Muscle layer of colon (tissue), 2 donors: ENCODE measurements around the gene SLFN12L.

Source experiments
- H3K27ac ChIP-seq: one replicate; pipeline ENCODE4 v1.7.0; 2013; ENCODE audit warnings: low read depth, mild to moderate bottlenecking, low read length, moderate library complexity
- H3K27me3 ChIP-seq, 2 donors: one replicate each; pipeline ENCODE4 v1.7.0; 2013; ENCODE audit warnings: low read length in 2 of 2, mild to moderate bottlenecking in 2 of 2; ENCODE audit not compliant: insufficient read depth in 2 of 2, control insufficient read depth in 1 of 2
- H3K36me3 ChIP-seq: one replicate; pipeline ENCODE4 v1.7.0; 2013; ENCODE audit warnings: mild to moderate bottlenecking, low read length; ENCODE audit not compliant: insufficient read depth
- H3K4me1 ChIP-seq: one replicate; pipeline ENCODE4 v1.7.0; 2013; ENCODE audit warnings: mild to moderate bottlenecking, low read length; ENCODE audit not compliant: insufficient read depth
- H3K4me3 ChIP-seq, 2 donors: one replicate each; pipeline ENCODE4 v1.7.0; 2013; ENCODE audit warnings: low read length in 2 of 2, low read depth in 1 of 2, mild to moderate bottlenecking in 1 of 2, moderate library complexity in 1 of 2
- H3K9ac ChIP-seq: one replicate; pipeline ENCODE4 v1.7.0; 2013; ENCODE audit warnings: low read length
- H3K9me3 ChIP-seq: one replicate; pipeline ENCODE4 v1.7.0; 2013; ENCODE audit warnings: mild to moderate bottlenecking, low read length
- donor health status: abdominal sarcoma.
- donor health status: Adenocarcinoma of cecum.

Gene SLFN12L

GRCh38 chr17:35453171-35453570, 84.3 kb downstream of the SLFN12L start:
- H3K4me1 ChIP-seq = no peaks in the 10 kb centered on the region
- no peak overlapping the region for H3K27ac ChIP-seq
- H3K4me3 ChIP-seq = no peak overlapping the region
- H3K9me3 ChIP-seq = no peaks in the 10 kb centered on the region
- no peaks in the 10 kb centered on the region for H3K36me3 ChIP-seq
- no peaks in the 10 kb centered on the region for H3K27me3 ChIP-seq
- no peak overlapping the region for H3K9ac ChIP-seq

GRCh38 chr17:35449371-35449931, 88.0 kb downstream of the SLFN12L start:
- no peaks in the 10 kb centered on the region for H3K9me3 ChIP-seq
- no peaks in the 10 kb centered on the region for H3K27me3 ChIP-seq
- peak overlapping the region in 1 of 2 donors; percentile 73 for H3K4me3 ChIP-seq
- H3K27ac ChIP-seq = peak overlapping the region; percentile 63
- peaks cover 8% of the 10 kb centered on the region for H3K4me1 ChIP-seq
- no peak overlapping the region for H3K9ac ChIP-seq
- no peaks in the 10 kb centered on the region for H3K36me3 ChIP-seq

DNA sequence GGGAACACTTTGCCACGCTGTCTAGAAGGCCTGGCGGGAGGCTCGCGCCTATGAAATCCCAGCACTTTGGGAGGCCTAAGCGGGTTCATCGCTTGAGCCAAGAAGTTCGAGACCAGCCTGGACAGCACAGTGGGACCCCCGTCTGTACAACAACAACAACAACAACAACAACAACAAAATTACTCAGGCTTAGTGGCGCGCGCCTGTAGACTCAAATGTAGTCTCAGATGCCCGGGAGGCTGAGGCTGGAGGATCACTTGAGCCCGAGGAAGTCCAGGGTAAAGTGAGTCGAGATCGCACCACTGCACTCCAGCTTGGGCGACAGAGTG, 88.6 kb downstream of the SLFN12L start:
- Histone ChIP-seq H3K9me3 (no peaks in the 10 kb centered on the region), H3K4me3 (peak overlapping the region; percentile 70 to 73), H3K36me3 (no peaks in the 10 kb centered on the region), H3K27ac (peak overlapping the region; percentile 18), H3K27me3 (no peaks in the 10 kb centered on the region), H3K4me1 (peaks cover 8% of the 10 kb centered on the region), H3K9ac (peak overlapping the region; percentile 39)

- Histone ChIP-seq H3K27me3 (no peaks in the 10 kb centered on the region), H3K27ac (peak within 1 kb of the TSS; percentile 63), H3K36me3 (no peaks in the 10 kb centered on the region)
Measured at GRCh38 chr17:35448214-35448898, 89.1 kb downstream of the SLFN12L start, which contains the start of gene SLFN13. SLFN13 (minus strand) TSS chr17:35448766; CDS start chr17:35445680, 3,086 bp downstream.

DNA sequence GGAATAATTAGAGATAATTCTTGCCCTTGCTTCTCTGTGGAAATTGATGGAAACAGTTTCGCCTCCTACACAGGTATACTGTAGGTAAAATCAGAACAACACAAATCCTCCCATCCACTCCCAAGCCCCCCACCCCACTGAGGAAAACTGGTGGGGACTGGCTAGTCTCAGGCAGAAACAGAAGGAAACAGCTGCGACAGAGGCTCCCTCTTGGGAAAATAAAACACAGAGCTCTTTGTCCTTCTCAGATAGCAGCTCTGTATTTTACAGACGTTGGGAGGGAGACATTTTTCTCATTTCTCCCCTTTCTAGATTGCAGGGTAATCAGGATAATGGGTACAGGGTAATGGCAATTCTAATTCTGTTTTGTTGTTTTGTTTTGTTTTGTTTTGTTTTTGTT, 90.0 kb downstream of the SLFN12L start:
- H3K9ac ChIP-seq = peak overlapping the region; percentile 58
- no peak overlapping the region for H3K27ac ChIP-seq
- H3K9me3 ChIP-seq = no peaks in the 10 kb centered on the region
- H3K4me1 ChIP-seq = peaks cover 8% of the 10 kb centered on the region
- no peaks in the 10 kb centered on the region for H3K27me3 ChIP-seq
- no peaks in the 10 kb centered on the region for H3K36me3 ChIP-seq
- peak overlapping the region in 1 of 2 donors; percentile 73 for H3K4me3 ChIP-seq

More at GRCh38 chr17:35448214-35448898, 89.1 kb downstream of the SLFN12L start, which contains the start of gene SLFN13:
- Histone ChIP-seq H3K4me1 (peaks cover 8% of the 10 kb centered on the region), H3K9ac (peak within 1 kb of the TSS; percentile 58), H3K9me3 (no peaks in the 10 kb centered on the region), H3K4me3 (peak within 1 kb of the TSS; percentile 70 to 73)

DNA sequence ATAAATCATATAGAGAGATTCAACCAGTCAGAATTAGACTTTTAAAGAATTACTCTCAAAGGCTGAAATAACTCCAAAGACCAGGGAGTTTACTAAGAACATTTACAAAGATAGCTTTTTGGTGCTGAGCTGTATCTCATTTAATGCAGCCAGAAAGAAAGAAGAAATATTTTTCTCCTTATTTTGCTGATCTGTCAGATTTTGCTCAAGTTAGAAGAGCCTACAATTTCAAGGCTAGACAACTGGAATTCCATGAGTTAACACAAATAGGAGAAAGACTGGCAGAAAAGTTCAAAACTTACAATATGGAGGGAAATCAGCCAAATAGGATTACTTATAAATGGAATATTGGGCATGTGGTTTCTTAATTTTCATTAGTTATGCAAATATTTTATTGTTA, 99.0 kb downstream of the SLFN12L start:
- no peaks in the 10 kb centered on the region for H3K9me3 ChIP-seq
- no peaks in the 10 kb centered on the region for H3K27me3 ChIP-seq
- peaks cover 6% of the 10 kb centered on the region for H3K4me1 ChIP-seq
- H3K27ac ChIP-seq = no peak overlapping the region
- H3K4me3 ChIP-seq = no peak overlapping the region
- H3K36me3 ChIP-seq = no peaks in the 10 kb centered on the region
- no peak overlapping the region for H3K9ac ChIP-seq

- Histone ChIP-seq H3K27ac (peak overlapping the region; percentile 86), H3K9ac (peak overlapping the region; percentile 2), H3K9me3 (no peaks in the 10 kb centered on the region), H3K4me3 (peak overlapping the region; percentile 67 to 78), H3K36me3 (no peaks in the 10 kb centered on the region), H3K4me1 (peaks cover 19% of the 10 kb centered on the region), H3K27me3 (no peaks in the 10 kb centered on the region)
Measured at GRCh38 chr17:35433075-35433894, 104.2 kb downstream of the SLFN12L start.

GRCh38 chr17:35432176-35433074, 105.1 kb downstream of the SLFN12L start, which contains the start of gene SLFN12:
SLFN12 (minus strand) TSS chr17:35432500; CDS start chr17:35423028, 9,472 bp downstream.
- Histone ChIP-seq H3K9me3 (no peaks in the 10 kb centered on the region), H3K4me3 (peak within 1 kb of the TSS; percentile 67 to 78), H3K27me3 (no peaks in the 10 kb centered on the region), H3K4me1 (peaks cover 19% of the 10 kb centered on the region), H3K9ac (peak within 1 kb of the TSS; percentile 2), H3K36me3 (no peaks in the 10 kb centered on the region), H3K27ac (peak within 1 kb of the TSS; percentile 86)

DNA sequence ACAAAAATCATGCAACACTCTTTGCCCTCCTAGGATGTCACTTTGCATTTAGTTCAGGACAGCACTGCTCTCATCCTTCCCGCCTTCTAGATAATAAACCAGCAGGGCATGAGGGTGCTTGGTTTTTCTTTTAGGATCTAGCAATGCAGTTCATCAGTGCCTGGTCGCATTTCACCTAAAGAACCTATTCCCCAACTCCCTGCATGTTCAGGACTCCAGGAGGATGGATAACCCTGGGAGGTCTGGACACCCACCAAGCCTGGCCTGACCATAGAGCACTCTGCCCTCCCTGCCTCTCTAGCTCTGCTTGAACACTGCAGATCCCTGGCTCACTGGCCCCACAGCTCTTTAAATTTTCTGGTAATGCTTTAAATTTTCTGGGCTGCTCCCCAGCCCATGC, 107.8 kb downstream of the SLFN12L start:
- no peaks in the 10 kb centered on the region for H3K9me3 ChIP-seq
- H3K4me1 ChIP-seq = peaks cover 19% of the 10 kb centered on the region
- H3K9ac ChIP-seq = no peak overlapping the region
- no peak overlapping the region for H3K27ac ChIP-seq
- no peaks in the 10 kb centered on the region for H3K36me3 ChIP-seq
- H3K4me3 ChIP-seq = no peak overlapping the region
- H3K27me3 ChIP-seq = no peaks in the 10 kb centered on the region

DNA sequence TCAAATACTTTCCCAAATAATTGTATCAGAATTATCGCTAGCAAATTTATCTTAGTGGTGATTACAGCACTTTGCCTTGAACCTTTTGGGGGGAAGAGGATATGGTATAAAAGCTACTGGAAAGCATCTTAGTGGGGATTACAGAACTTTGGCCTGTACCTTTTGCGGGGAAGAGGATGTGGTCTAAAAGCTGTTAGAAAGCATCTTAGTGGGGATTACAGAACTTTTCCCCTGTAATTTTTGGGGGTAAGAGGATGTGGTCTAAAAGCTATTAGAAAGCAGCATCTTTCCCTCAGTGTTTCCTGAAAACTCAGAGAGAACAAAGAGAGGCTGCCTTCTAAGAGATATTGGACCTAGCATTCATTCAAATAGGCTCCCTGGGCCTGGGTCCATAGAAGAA, 109.2 kb downstream of the SLFN12L start:
- Histone ChIP-seq H3K4me3 (no peak overlapping the region), H3K27ac (no peak overlapping the region), H3K9me3 (no peaks in the 10 kb centered on the region), H3K4me1 (peaks cover 10% of the 10 kb centered on the region), H3K27me3 (no peaks in the 10 kb centered on the region), H3K36me3 (no peaks in the 10 kb centered on the region), H3K9ac (no peak overlapping the region)
